OCI-LY1 (cell line): ENCODE measurements around the gene DNAJB11.

Source experiments
- H2AFZ ChIP-seq: fragments of 200-600 bp; sonication (generic), shearing (Covaris generic); 2 replicates; pipeline ENCODE4 v1.6.0; 2014; ENCODE audit warnings: antibody characterized with exemption, mild to moderate bottlenecking, low read length
- H3F3A ChIP-seq: fragments of 200-600 bp; sonication (generic), shearing (Covaris generic); 2 replicates; pipeline ENCODE4 v1.6.0; 2014; ENCODE audit warnings: mild to moderate bottlenecking, antibody characterized with exemption, low read length, moderate library complexity; ENCODE audit not compliant: insufficient read depth
- H3K27ac ChIP-seq: fragments of 200-600 bp; sonication (generic); 2 replicates; pipeline ENCODE4 v1.5.1; 2014; ENCODE audit warnings: low read length, mixed run types, mild to moderate bottlenecking, low read depth; ENCODE audit not compliant: poor library complexity, severe bottlenecking
- H3K27me3 ChIP-seq: fragments of 200-600 bp; sonication (generic); 2 replicates; pipeline ENCODE4 v1.6.0; 2014; ENCODE audit warnings: antibody characterized with exemption, mild to moderate bottlenecking, low read length, moderate library complexity; ENCODE audit not compliant: insufficient read depth
- H3K36me3 ChIP-seq: fragments of 200-600 bp; sonication (generic); 2 replicates; pipeline ENCODE4 v1.6.1; 2014; ENCODE audit warnings: mild to moderate bottlenecking, antibody characterized with exemption, low read length, moderate library complexity, mixed read lengths; ENCODE audit not compliant: insufficient read depth
- H3K4me1 ChIP-seq: fragments of 200-600 bp; sonication (generic); 2 replicates; pipeline ENCODE4 v1.5.1; 2014; ENCODE audit warnings: mild to moderate bottlenecking, low read length, moderate library complexity; ENCODE audit not compliant: insufficient read depth, severe bottlenecking
- H3K4me2 ChIP-seq: fragments of 200-600 bp; sonication (generic), shearing (Covaris generic); 2 replicates; pipeline ENCODE4 v1.6.1; 2014; ENCODE audit warnings: low read length
- H3K4me3 ChIP-seq: fragments of 200-600 bp; sonication (generic); 2 replicates; pipeline ENCODE4 v1.5.1; 2014; ENCODE audit warnings: low read length, low read depth, mild to moderate bottlenecking, mixed read lengths; ENCODE audit not compliant: poor library complexity, severe bottlenecking
- H3K79me2 ChIP-seq: fragments of 200-600 bp; shearing (Covaris generic); 2 replicates; pipeline ENCODE4 v1.6.1; 2016; ENCODE audit warnings: mixed run types, low read length, mixed read lengths; ENCODE audit not compliant: insufficient read depth
- H3K9ac ChIP-seq: fragments of 200-600 bp; sonication (generic), shearing (Covaris generic); 2 replicates; pipeline ENCODE4 v1.6.1; 2014; ENCODE audit warnings: mild to moderate bottlenecking, low read length, mixed read lengths
- H3K9me2 ChIP-seq: fragments of 200-600 bp; sonication (generic), shearing (Covaris generic); 2 replicates; pipeline ENCODE4 v1.6.1; 2014; ENCODE audit warnings: low read depth, mild to moderate bottlenecking, low read length, mixed read lengths
- H3K9me3 ChIP-seq: fragments of 200-600 bp; shearing (Covaris generic); 2 replicates; pipeline ENCODE4 v1.6.1; 2014; ENCODE audit warnings: low read length, mixed read lengths
- H4K20me1 ChIP-seq: fragments of 200-600 bp; sonication (generic), shearing (Covaris generic); 2 replicates; pipeline ENCODE4 v1.6.0; 2016; ENCODE audit warnings: mild to moderate bottlenecking, low read length; ENCODE audit not compliant: insufficient read depth
- CTCF ChIP-seq: fragments of 200-600 bp; sonication (generic), shearing (Covaris generic); IDR thresholded peaks from 2 replicates; pipeline ENCODE4 v1.5.1; 2017; ENCODE audit warnings: mild to moderate bottlenecking, antibody characterized with exemption, low read length, moderate library complexity, mixed read lengths
- EZH2 ChIP-seq: fragments of 200-600 bp; sonication (generic), shearing (Covaris generic); IDR thresholded peaks from 2 replicates; pipeline ENCODE4 v1.8.0; 2017; ENCODE audit warnings: borderline replicate concordance, mixed run types, mild to moderate bottlenecking, antibody characterized with exemption, low read length, moderate library complexity, mixed read lengths

The DNAJB11 gene

GRCh38 chr3:186612065-186612464, 41.5 kb downstream of the DNAJB11 start:
- Histone ChIP-seq H3K79me2 (no peaks in the 10 kb centered on the region), H3K36me3 (no peaks in the 10 kb centered on the region), H3K4me3 (no peak overlapping the region), H3K9ac (no peak overlapping the region), H3K27ac (no peak overlapping the region), H3K4me2 (no peak overlapping the region), H3K27me3 (0 out of 2 replicates have a peak, but pooled peaks cover 5% of the 10 kb centered on the region), H3F3A (no peaks in the 10 kb centered on the region), H2AFZ (no peak overlapping the region), H3K9me2 (no peaks in the 10 kb centered on the region), H3K4me1 (peaks cover 22% of the 10 kb centered on the region), H3K9me3 (no peaks in the 10 kb centered on the region), H4K20me1 (no peaks in the 10 kb centered on the region)
- TF ChIP-seq CTCF (no peak), EZH2 (no peak)

- Histone ChIP-seq H3K4me3 (no peak within 1 kb of the TSS), H3K9ac (no peak within 1 kb of the TSS), H3K27me3 (0 out of 2 replicates have a peak, but pooled peaks cover 5% of the 10 kb centered on the region), H4K20me1 (no peaks in the 10 kb centered on the region), H3K79me2 (no peaks in the 10 kb centered on the region), H3K4me1 (peaks cover 27% of the 10 kb centered on the region), H2AFZ (no peak within 1 kb of the TSS), H3K9me3 (no peaks in the 10 kb centered on the region), H3F3A (no peaks in the 10 kb centered on the region), H3K36me3 (no peaks in the 10 kb centered on the region), H3K4me2 (no peak within 1 kb of the TSS), H3K27ac (no peak within 1 kb of the TSS), H3K9me2 (no peaks in the 10 kb centered on the region)
- TF ChIP-seq EZH2 = no peak
- TF ChIP-seq CTCF = no peak
These were observed 42.5 kb downstream of the DNAJB11 start, which contains the start of gene AHSG for GRCh38 chr3:186612721-186613636. Gene AHSG, plus strand, starts transcription at chr3:186613060. Its CDS starts 82 bp downstream, at chr3:186613142.

- Histone ChIP-seq H4K20me1 (no peaks in the 10 kb centered on the region), H2AFZ (no peak overlapping the region), H3K36me3 (no peaks in the 10 kb centered on the region), H3K4me3 (no peak overlapping the region), H3K9ac (no peak overlapping the region), H3K9me3 (no peaks in the 10 kb centered on the region), H3K27ac (no peak overlapping the region), H3K79me2 (no peaks in the 10 kb centered on the region), H3K9me2 (no peaks in the 10 kb centered on the region), H3K27me3 (0 out of 2 replicates have a peak, but pooled peaks cover 5% of the 10 kb centered on the region), H3K4me2 (no peak overlapping the region), H3F3A (no peaks in the 10 kb centered on the region), H3K4me1 (peaks cover 27% of the 10 kb centered on the region)
- TF ChIP-seq EZH2 (no peak), CTCF (no peak)
These were observed 43.2 kb downstream of the DNAJB11 start for GRCh38 chr3:186613637-186614265.
